Right kidney (tissue), 9 donors: Measurements from ENCODE around the gene PSORS1C2.
A peak's percentile ranks its signal among the peaks of the same experiment; 100 is the strongest.
"Not testable (repeated sequence)": the region's sequence is repeated elsewhere in the genome, so short reads cannot be mapped to it uniquely, and the experiment has no call there.

ENCODE experiments used
- DNase-seq: peaks from one replicate; pipeline ENCODE4 v3.0.0-alpha.2; 2016
- long read RNA-seq, 8 donors: transcript quantifications; one replicate each; lab custom pipeline, GENCODE V29; 2026

The PSORS1C2 gene
- long read RNA-seq, donor 1, result 0 reads
- long read RNA-seq, donor 2, result 0 reads
- long read RNA-seq, donor 3, result 0 reads
- long read RNA-seq, donor 4, result 0 reads
- long read RNA-seq, donor 5, result 0 reads
- long read RNA-seq, donor 6, result 0 reads
- long read RNA-seq, donor 7, result 0 reads
- long read RNA-seq, donor 8, result 0 reads

DNA sequence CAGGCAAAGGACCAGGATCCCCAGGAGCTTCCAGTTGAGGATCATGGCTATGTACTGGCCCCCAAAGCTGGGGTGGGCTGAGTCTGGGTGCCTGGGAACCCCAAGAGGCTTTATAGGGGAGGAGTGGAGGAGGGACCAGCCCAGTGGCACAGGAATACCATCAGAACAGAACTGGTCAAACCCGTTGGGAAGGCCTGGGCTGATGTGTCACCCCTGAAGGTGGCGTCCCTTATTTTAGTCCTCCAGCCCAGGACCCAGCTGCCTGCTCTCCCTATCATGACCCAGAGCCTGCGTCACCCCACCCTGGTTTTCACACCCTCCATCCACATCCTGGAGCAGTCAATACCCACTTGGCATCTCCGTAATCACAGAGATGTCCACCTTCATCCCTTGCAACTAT, at the start of gene PSORS1C2:
Gene PSORS1C2 (minus strand): TSS at position 85 of the 400 bp plus-strand sequence. CDS start 40 bp downstream, at position 45.
- DNase-seq, result no peak

DNA sequence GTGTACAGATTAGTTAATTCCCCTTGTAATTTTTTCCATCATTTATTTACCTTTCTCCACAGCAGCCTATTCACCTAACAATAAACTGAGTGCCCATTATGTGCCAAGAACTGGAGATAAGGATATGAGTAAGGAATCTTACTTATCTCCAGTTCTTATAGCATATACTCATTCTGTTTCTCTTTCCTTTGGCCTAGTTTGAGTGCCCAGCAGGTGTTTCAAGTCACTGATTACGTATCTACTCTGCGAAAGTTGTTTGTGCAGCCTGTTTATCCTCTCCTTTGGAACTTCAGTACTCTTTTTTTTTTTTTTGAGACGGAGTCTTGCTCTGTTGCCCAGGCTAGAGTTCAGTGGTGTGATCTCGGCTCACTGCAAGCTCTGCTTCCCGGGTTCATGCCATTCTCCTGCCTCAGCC, 48.9 kb upstream of the PSORS1C2 start:
- DNase-seq, result no peak

DNA sequence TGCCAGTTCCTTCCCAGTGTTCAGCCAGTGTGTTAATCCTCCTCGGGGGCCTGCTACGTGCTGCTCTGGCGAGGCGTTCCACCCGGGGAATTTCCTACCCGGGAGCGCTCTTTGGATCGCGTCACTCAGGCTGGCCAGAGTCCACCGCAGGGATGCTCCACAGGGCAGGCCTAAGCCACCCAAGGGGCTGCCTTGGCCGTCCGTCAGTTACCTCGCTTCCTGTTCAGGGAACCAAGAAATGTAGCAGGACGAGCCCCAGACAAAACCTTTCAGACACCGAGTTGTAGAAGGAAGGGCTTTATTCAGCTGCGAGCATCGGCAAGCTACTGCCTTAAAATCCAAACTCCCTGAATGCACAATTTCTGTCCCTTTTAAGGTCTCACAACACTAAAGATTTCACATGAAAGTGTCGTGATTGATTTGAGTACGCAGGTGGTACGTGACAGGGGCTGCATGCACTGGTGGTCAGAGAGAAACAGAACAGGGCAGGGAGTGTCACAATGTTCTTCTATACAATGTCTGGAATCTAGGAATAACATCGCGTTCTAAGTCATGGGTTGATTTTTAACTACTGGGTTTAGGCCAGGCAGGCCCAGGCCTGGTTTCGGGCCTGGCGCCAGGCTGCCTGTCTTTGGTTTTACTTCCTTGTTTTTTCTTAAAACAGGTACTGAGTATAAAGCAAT, 47.3 kb upstream of the PSORS1C2 start:
- DNase-seq, result peak; percentile 21

DNA sequence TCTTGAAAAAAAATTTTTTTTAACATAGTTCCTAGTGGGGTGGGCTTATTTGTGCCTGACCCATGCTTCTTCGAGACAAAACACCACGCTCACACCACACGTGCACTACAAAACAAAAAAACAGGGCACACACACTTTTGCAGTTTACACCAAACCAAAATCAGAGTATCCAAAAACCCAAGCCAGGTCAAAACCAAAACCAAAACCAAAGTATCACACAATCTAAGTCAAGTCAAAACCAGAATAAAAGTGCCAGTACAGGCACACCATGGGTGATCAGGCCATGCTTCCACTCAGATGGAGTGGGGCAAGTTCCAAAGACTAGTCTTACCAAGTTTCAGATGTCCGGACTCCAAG, 46.8 kb upstream of the PSORS1C2 start:
- DNase-seq, result not testable (repeated sequence)

DNA sequence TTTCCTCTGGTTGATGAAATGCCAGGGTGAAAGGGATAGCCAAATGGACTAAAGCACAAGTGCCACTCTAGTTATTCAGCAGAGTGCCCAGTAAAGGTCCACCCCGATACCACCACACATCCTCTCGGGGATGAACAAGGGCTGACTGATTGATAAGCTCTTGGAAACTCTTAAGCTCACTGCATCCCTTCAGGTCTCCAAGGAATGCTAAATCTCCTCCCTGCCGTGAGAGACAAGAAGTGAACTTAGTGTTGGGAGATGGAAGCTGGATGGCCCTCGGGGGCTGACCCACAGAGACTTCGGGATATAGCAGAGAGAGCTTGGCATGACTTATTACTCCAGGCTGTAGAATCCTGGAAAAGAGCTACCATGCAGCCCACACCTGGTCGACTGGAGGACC, 45.0 kb upstream of the PSORS1C2 start:
- DNase-seq, result not testable (repeated sequence)

DNA sequence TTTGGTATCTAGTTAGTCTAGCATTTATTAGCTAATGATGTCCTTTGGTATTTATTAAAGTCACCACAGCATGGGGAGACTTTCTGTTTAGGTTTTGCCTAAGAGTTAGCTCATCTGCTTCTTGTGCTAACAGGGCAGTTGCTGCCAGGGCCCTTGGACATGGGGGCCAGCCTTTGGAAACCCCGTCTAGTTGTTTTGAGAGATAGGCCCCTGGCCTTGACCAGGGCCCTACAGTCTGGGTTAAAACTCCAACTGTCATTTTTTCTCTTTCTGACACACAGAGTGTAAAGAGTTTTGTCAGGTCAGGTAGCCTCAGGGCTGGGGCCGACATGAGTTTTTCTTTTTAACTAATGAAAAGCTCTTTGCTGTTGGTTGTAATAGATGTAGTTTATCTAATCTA, 44.4 kb upstream of the PSORS1C2 start:
- not testable (repeated sequence) for DNase-seq

DNA sequence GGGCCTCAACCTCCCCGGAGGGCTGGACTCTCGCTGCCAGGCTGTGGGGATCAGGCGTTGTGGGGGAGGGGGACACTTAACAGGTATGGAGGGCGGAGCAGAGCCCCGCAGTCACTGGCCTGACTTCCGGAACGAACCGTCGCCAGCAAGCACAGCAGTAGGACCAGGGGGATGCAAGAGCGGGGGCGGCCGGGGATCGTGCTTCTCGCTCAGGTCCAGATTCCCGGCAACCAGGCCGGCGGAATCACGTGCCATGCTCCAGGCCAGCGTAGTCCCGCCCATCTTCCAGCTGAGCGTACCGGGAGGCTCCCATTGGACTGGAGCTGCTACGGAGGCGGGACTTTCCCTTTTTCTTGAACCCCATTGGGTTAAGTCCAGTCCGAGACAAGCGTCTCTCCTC, 41.6 kb upstream of the PSORS1C2 start:
- DNase-seq, result peak; percentile 37

DNA sequence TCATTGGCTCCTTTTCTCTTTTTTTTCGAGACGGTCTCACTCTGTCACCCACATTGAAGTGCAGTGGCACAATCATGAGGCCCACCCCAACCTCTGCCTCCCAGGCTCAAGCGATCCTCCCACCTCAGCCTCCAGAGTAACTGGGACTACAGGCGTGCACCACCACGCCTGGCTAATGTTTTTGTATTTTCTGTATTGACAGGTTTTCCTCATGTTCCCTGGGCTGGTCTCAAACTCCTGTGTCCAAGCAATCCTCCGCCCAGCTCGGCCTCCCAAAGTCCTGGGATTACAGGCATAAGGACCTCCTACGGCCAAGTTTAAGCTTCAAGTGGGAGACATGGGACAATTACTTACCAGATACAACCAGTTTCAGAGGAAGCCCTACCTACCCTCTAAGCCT, 41.0 kb upstream of the PSORS1C2 start:
- no peak for DNase-seq

DNA sequence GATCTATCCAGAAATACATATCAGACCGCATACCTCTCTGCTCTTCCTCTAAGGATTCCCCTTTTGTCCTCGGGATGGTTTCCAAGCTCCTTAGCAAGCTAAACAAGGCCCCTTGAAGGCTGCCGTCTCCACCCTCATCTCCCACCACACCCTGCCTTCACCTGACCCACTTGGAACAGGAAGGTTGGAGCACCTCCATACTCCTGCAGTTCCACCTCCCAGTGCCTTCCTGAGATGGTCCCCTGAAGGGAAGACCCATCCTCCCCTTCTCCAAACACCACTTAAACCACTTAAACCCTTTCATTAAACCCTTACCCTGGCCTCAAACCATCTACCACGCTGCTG, 40.1 kb upstream of the PSORS1C2 start:
- no peak for DNase-seq

DNA sequence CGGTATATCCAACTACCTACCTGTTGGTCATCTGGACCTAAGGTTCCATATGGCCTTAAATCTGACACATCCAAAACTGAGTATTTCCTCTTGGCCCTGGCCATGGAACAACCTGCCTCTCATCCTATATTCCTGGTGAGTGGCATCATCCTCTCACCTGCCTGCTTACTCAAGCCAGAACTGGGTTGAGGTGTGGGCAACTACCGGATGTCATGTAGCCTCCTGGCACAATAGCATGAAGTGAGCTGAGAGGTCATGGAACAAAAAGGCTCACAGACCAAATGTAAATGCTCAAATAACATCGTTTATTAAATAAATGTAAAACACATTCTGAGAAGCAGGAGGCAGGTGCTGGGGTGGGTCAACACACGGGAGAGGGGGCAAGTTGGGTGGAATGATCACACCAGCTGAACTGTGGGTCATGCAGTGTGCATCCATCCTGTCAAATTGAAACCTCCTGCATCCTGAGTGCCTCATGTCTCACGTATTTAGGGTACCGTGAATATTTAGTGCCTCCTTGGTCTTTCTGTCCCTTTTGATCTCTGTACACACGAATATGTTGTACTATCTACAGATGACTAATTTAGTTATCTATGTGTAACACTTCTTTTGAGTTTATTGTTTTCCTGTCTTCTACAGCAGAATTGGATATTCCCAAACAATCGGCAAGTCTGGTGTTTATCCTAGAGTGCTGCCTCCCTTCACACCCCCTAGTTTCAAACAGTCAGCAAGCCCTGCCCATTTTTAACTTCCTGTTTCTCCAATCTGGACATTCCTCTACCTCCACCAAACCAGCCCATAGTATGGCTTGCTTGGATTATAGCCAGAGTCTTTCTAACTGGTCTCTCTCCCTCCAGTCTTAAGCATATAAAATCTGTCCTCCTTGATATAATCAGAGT, 39.5 kb upstream of the PSORS1C2 start:
- no peak for DNase-seq

DNA sequence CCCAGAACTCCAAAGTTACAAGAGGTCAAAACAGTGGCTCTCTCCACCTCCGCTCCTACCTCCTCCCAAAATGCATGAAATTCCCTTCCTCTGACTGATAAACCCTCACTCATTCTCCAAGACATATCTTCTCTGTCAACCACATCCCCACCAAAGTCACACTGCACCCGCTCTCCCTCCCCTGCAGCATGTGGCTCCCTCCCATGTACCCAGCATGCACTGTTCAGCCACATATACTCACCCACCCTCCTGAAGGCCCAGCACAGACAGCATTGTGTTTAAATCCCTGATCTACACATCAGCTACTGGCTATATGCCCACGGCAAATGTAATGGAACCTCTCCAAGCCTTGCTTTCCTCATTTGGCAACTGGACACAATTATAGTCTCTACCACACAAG, 37.1 kb upstream of the PSORS1C2 start:
- DNase-seq, result no peak

DNA sequence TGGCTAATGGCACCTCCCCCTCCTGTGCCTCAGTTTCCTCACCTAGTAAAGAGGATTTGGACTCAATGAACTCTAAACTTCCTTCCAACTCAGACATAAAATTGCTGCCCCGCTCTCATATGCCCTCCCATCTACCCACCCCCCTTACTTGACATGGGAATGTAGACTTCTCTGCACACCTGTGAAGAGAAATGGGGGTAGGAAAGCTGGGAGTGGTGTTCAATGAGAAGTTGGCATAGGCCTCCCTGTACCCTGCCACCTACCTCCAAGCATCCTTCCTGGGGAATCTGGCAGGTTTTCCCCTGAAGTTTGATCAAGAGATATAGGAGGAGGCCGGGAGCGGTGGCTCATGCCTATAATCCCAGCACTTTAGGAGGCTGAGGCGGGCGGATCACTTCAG, 35.5 kb upstream of the PSORS1C2 start:
- DNase-seq, result no peak

DNA sequence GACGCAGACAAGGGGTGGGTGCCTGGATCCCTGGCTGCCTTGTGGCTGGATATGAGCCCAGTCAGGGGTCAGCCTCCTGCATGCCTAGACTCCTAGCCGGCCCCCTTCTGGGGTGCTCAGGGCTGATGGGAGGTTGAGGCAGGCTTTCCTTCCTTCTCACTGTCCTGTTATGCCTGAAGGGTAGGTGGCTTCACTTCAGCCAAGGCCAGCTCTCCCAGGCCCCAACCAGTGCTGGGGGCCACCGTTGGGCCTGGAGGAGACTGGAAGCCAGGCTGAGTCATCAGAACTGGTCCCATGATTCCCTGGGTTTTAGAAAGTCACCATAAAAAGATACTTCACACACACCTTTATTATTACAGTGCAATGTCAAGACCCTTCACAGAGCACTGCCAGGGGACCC, 34.5 kb upstream of the PSORS1C2 start:
- no peak for DNase-seq

DNA sequence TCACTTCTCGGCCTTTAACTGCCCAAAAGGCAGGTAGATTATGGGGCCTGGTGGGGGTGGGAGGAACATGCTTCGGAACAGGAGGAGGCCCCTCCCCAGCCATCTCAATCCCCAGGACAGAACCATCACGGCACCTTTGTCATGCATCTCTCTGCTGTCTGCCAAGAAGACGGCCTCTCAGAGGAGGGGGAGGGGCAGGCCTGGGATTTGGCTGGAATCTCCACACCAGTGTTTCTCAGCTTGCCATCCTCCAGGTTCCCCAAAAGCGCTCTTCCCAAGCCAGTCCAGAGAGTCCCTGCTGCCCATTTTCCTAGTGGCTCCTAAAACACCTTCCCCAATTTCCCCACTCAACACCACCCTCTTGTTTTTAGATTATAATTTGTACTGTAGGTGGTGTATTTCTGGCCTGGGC, 34.1 kb upstream of the PSORS1C2 start:
- no peak for DNase-seq

DNA sequence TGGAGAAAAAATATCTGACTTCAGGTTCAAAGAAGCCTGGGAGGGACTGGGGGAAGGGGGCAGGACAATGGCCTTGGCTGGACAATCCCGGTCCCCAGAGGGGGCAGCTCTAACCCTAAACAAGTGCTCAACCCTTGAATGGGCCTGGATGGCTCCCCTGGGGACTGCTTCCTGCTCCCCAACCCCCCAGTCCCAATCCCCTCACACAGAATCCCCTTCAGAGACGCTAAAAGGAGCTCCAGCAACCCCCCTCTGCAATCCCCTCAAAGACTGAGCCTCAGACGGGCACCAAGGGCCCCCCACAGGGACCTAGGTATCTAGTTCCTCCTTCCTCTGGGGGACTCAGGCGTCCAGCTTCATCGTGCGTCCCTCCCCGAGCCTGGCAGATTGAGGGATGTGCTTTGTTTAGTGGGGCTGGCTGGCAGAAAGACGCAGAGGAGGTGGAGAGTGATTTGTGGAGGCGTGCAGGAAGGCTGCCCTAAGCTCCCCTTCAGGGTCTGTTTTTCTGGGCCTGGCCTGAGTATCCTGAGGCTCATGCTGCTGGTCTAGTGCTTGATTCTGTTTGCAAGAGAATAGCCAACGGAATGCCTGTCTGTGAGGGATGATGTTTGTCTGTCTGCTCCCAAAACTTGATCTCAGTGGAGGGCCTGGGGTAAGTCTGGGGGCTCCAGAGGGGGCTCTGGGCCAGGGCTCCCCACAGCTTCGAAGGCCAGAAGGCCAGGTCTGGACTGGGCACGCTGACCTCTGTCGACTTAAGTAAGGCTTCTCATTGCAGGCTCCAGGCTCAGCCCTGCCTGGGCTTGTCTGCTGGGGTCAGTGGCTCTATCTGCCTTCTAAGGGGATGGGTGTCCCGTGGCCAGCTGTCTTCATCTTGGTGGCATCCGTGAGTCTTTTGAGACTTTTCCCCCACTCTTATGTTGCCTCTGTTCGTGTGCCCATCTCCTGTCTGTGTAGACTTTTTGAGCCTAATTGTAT, 33.4 kb upstream of the PSORS1C2 start:
- DNase-seq, result no peak

DNA sequence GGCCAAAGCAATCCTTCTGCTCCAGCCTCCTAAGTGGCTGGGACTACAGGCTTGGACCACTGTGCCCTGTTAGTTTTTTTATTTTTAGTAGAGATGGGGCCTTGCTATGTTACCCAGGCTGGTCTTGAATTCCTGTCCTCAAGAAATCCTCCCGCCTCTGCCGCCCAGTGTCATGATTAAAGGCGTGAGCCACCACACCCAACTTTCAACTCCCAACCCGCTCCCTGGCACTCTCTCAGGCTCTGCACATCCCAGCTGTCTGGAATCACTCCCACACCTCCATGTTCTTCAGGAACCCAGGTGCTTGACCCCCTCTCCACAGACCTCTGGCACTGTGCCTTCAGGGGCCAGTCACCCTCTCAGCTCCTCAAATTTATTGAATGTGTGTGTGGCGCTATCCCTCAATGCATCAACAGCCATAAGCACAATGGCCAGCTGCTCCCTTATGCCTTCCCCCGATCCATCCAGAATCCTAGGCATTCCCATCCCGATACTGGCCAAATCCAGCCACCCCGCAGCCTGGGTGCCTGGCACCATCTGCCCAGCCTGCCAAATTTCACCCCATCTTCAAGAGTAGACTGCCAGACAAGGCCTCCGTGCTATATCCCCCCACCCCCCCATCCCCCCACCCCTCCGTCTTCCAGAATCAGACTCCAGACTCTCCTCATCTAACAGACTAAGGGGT, 32.3 kb upstream of the PSORS1C2 start:
- no peak for DNase-seq

DNA sequence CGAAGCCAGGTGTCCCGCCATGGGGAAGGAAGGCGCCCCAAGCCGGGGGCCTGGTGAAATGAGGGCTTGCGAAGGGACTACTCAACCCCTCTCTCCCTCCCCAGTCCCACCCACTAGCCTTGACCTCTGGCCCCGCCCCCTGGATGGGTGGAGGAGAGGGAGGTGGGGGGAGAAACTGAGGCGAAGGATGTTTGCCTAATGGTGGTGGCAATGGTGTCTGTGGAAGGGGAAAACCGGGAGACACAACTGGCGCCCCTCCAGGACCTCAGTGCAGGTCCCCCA, 31.7 kb upstream of the PSORS1C2 start, which contains the start of gene POU5F1:
Gene POU5F1 (minus strand): TSS at position 83 of the 282 bp plus-strand sequence. CDS start 62 bp downstream, at position 21.
- DNase-seq, result no peak

DNA sequence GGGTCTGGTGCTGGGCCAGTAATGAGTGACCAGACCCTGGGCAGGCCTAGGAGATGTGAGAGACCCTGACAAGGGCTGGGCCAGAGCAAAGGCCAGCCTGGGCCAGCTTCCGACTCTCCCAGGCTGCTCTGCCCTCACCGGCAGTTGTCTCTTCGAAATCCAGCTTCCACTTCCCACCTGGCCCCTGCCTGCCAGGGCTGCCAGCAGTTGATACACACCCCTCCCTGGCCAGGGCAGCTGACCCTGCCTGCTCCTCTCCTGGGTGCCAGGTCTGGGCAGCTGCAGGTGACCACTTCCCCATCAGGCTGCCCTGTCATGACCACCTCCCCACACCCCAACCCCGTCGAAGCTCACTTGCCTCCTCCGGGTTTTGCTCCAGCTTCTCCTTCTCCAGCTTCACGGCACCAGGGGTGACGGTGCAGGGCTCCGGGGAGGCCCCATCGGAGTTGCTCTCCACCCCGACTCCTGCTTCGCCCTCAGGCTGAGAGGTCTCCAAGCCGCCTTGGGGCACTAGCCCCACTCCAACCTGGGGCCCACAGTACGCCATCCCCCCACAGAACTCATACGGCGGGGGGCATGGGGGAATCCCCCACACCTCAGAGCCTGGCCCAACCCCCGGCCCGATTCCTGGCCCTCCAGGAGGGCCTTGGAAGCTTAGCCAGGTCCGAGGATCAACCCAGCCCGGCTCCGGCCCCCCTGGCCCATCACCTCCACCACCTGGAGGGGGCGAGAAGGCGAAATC, 31.2 kb upstream of the PSORS1C2 start:
- DNase-seq, result not testable (repeated sequence)

DNA sequence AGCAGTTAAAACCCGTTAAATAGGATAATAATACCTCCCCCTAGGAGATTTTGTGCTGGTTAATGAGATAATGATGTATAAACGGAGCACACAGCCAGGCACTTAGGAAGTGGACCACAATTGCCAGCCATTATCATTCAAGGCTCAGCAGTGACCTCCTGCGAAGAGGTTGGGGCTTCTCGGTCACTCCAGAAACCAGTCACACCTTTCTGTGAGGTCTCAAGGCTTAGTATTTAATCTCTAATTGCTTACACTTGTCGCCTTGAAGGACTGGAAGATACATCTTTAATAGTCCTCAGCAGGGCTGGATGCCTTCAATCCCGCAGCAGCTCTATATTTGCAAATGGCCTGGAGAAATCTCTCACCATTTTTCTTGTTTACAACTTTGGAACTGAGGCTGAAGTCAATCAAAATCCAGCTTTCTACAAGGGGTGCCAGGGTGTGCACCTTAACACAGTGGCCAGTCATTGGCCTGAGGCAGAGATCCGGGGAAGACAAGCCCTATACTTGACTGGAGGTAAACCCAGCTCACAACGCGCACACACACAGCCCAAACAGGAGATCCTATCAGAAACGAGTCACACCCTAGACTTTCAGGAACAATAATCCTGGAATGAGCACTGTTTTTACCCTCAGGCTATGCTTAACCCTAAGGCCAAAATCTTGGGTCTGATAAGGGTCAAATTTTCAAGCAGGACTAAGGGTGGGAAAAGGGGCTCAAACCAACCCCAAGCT, 30.4 kb upstream of the PSORS1C2 start:
- DNase-seq, result no peak

DNA sequence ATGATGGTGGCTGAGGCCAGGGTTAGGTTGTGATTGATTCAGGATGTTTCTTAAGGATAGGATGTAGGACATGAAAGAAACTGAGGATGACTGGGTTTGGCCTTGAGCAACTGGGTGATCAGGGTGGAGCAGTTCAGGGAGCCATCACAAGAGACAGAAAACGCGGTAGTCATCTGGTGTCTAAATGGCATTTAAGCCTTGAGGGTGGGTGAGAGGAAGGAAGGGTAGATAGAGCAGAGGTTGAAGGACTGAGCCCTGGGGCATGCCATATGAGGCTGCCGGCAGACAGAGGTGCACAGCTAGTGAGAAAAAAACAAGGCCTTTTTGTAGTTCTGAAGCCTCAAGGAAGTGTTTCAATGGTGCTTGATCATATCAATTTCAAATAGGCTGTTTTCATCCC, 29.7 kb upstream of the PSORS1C2 start:
- DNase-seq, result no peak
